Measurements from ENCODE around the gene ELK1. TPM values are rescaled to one million over a fixed set of nuclear protein-coding genes. Genes with fewer than 3 reads are reported as not detected.
"Not testable (repeated sequence)": the region's sequence is repeated elsewhere in the genome, so short reads cannot be mapped to it uniquely, and the experiment has no call there.

Gene ELK1, protein sequence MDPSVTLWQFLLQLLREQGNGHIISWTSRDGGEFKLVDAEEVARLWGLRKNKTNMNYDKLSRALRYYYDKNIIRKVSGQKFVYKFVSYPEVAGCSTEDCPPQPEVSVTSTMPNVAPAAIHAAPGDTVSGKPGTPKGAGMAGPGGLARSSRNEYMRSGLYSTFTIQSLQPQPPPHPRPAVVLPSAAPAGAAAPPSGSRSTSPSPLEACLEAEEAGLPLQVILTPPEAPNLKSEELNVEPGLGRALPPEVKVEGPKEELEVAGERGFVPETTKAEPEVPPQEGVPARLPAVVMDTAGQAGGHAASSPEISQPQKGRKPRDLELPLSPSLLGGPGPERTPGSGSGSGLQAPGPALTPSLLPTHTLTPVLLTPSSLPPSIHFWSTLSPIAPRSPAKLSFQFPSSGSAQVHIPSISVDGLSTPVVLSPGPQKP
- 36.1 TPM for polyA plus RNA-seq (2013, experiment 1 of 2; ENCODE audit: insufficient read length)
- 33.4 TPM for polyA plus RNA-seq (2013, experiment 2 of 2; ENCODE audit: insufficient read length)

- DNase-seq = peak; percentile 99
These were observed at the start of gene ELK1 for GRCh38 chrX:47650164-47651042. ELK1 (minus strand) TSS chrX:47650563; CDS start chrX:47641441, 9,122 bp downstream.

GRCh38 chrX:47697181-47697580 is 46.8 kb upstream of the ELK1 start:
- no peak for DNase-seq

- peak; percentile 10 for DNase-seq
These were observed 39.8 kb upstream of the ELK1 start for GRCh38 chrX:47690175-47690574.

- DNase-seq = no peak
These were observed 36.9 kb upstream of the ELK1 start for GRCh38 chrX:47687263-47687662.

GRCh38 chrX:47683829-47684205 is 33.5 kb upstream of the ELK1 start:
- DNase-seq = no peak

GRCh38 chrX:47683184-47683828 is 32.9 kb upstream of the ELK1 start:
- no peak for DNase-seq

GRCh38 chrX:47675959-47676859 is 25.8 kb upstream of the ELK1 start:
- DNase-seq = not testable (repeated sequence)

- DNase-seq = no peak
These were observed 24.4 kb upstream of the ELK1 start for GRCh38 chrX:47674776-47675175.

DNA sequence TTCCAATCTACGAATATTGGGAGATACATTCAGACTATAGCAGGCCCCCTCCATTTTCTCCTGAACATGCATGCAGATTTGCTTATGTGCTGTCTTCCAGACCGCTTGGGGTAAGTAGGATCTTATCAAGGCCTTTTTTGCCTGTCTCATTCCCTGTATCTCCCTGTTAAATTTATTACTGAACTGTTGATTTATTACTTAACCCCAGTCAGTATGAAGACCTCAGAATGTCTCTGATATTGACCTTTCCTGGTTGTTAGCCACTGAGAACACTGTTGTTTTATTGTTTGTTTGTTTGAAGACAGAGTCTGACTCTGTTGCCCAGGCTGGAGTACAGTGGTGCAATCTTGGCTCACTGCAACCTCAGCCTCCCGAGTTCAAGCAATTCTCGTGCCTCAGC is 15.4 kb upstream of the ELK1 start:
- DNase-seq = not testable (repeated sequence)

GRCh38 chrX:47664737-47665136 is 14.4 kb upstream of the ELK1 start:
- DNase-seq = no peak

DNA sequence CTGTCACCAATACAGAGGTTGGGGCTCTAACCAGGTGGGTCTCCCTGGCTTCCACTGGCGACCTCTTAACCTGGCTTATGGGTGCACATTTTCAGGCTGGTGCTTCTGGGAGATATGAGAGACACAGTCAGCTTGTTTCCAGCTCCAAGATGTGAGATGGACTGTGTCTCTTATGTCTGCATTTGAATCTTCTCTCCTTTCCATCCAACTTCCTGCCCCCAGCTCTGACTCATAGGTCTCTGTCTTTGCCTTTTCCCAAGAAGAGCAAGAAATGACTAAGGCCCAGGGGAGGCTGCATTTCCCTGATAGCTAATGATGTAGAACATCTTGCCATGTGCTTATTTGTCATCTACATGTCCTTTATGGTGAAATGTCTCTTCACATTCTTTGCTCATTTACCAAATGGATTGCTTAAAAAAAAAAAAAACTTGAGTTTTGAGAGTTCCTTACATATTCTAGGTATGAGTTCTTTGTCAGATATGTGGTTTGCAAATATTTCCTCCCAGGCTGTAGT is 11.8 kb upstream of the ELK1 start:
- DNase-seq = peak; percentile 96

DNA sequence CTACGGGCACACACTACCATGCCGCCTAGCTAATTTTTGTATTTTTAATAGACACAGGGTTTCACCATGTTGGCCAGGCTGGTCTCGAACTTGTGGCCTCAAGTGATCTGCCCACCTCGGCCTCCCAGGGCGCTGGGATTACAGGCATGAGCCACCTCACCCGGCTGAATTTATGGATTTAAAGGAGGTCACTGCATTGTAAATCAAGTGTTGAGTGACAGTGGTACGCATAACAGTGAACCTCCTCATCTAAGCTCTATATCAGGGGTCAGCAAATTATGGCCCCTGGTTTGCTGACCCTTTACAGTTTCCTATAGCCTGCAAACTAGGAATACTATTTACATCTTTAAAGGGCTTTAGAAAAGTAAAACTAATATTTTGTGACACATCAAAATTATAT is 11.2 kb upstream of the ELK1 start:
- DNase-seq = no peak

- no peak for DNase-seq
These were observed 9.0 kb upstream of the ELK1 start for GRCh38 chrX:47659421-47659726.

DNA sequence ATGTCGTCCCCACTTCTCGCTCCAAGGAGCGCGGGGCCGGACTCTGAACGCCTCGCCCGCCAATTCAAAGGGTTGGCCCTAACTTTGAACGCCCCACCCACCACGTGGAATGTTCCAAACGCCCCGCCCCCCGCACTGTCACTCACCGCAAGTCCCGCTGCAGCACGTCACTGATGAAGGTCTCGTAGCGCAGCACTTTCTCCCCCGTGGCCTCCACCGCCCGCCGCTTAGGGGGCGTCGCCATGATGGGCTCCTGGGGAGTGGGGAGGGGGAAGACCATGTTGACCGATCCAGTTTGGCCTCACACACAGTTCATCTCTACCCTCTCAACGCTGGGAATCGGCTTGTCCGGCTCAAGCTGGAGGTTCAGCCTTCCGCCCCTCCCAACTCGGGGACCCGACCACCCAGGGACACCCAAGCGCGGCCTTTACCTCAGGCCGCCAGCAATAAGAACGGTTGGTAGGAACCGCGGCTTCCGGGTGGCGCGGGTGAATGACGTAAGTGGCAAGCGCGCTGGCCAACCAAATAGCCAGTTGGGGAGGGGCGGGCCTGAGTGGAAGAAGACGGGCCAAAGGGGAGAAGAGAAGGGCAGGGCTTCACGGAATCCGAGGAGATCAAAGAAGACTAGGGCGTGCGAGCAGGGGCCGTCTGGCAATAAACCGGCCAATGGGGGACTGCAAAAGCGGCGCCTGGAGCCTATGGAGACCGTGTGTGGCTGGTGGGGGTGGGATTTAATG is 8.5 kb upstream of the ELK1 start, which contains the start of gene UXT:
TSS of gene UXT (minus strand) at position 497 of the 737 bp plus-strand sequence. CDS start at position 244, 253 bp downstream.
- peak; percentile 98 for DNase-seq

GRCh38 chrX:47658301-47658683 is 7.9 kb upstream of the ELK1 start:
- no peak for DNase-seq

GRCh38 chrX:47651043-47651905 is 911 bp upstream of the ELK1 start:
- DNase-seq = no peak

- no peak for DNase-seq
These were observed 591 bp downstream of the ELK1 start for GRCh38 chrX:47649781-47650163.

- DNase-seq = no peak
These were observed 1.1 kb downstream of the ELK1 start for GRCh38 chrX:47649271-47649670.

- DNase-seq = peak; percentile 35
These were observed 2.0 kb downstream of the ELK1 start for GRCh38 chrX:47648376-47648775.

DNA sequence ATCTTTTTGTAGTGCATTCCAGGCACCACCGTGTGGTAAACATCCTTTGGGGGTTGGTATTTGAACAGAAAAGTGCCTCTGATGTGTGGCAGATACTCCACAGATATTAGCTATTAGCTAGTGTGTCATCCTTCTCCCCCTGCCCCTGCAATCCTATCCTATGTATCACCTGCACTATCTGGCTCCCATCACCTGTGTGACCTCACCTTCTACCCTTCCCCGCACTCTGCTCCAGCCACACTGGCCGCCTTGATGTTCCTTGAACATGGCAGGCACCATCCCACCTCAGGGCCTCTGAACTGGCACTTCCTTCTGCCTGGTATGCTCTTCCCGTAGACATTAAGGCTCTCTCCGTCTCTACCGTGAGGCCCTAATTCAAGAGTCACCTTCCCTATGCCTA is 3.7 kb downstream of the ELK1 start:
- no peak for DNase-seq

All from fibroblast of skin of scalp (primary cell).